Hepatic stellate cell (primary cell): Measurements from ENCODE around the gene CDH15.

Experiments used
- DNase-seq: peaks from one replicate; pipeline ENCODE4 v3.0.0; 2011; ENCODE audit warnings: low spot score

CDH15 gene

DNA sequence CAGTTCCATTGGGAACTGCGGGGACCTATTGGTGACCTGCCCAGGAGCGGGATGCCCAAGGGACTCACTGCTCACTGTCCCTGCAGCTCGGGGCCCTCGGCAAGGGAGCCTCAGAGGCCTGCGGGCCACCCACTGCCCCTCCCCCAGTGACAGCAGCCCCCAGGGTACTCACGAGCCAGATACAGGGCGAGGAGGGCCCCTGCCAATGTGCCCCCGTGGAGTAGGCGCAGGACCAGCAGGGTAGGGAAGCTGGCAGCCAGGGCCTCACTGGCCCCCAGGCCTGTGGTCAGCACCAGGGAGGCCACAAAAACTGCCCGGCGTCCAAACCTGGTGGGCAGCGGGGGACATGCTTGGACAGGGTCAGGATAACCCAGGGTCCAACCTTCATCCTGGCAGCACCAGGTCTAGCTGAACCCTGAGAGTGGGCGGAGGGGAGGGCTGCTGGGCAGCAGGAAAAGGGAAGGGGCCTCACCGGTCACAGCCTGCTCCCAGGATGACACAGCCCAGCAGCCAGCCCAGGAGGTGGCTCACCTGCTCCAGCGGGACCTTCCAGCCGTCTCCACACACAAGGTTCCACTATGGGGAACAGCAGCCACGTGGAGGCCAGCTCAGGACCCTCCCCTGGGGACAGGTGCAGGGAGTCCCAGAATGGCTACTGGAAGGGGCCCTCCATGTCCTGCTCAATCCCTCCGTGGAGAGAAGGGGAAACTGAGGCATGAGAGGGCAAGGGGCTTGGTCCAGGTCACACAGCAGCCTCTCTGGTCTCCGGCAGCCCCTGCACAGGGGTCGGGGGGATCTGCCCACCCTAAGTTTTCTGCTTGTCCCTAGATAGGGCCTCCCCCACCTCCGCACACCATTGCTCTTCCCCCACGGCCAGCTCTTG lies 27.9 kb downstream of the CDH15 start:
- DNase-seq: peak; percentile 5

DNA sequence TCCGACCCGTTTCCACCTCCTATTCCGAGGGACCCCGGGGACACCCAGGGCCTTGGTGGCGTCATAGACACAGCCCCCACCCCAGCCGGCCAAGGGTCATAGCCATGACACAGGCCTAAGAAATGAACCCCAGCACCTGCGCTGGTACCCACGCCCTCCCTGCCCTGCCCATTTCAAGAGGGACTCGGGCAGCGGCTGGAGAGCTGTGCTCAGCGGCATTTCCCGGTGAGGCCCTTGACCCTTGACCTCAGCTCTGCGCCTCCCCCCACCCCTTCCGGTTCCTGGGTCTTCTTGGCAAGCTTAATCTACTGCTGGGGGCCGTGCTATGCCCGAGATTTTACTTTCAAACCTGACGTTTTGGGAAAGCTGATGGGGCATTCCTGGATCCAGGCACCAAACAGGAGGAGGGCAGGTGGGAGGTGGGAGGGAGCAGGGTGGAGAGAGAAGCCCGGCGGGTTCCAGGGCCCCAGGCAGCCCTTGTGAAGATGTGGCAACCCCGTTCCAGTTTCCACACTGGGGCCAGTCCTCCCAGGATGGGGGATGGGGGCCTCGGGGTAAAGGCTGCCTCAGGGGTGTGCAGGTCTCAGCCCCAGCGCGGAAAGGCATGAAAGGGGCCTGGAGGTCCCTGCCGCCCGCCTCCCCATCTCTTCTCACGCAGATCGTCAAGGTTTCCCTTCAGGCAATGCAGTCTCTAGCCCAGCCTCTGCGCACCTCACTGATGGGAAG lies 28.7 kb downstream of the CDH15 start, which contains the start of gene SLC22A31:
Gene SLC22A31, minus strand, starts transcription at position 414 of the 726 bp plus-strand sequence. Its CDS starts 36 bp downstream, at position 378.
- DNase-seq: peak; percentile 4

DNA sequence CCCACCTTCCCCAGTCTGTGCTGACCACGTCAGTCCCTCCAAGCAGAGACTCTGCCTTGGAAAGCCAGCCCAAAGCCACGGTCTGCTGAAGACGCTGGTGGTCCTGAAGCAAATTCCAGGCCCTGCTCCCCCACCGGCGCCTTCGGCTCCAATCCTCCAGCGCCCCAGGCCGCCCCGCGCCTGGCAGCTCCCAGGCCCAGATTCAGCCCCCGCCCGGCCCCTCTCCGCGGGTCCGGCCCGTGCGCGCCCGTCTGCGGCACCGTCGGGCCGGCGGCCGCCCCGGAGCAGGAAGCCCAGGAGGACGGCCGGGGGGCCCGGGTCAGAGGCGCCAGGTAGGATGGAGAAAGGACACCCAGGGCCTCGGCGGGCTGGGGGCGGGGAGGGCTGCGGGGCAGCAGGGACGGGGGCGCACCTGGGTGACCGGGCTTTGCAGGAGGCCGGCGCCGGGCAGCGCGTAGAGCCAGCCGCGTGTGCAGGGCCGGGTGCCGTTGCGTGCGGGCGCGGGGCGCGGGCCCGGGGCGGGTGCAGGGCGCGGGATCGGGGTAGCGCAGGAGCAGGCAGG lies 29.4 kb downstream of the CDH15 start:
- peak; percentile 11 for DNase-seq

DNA sequence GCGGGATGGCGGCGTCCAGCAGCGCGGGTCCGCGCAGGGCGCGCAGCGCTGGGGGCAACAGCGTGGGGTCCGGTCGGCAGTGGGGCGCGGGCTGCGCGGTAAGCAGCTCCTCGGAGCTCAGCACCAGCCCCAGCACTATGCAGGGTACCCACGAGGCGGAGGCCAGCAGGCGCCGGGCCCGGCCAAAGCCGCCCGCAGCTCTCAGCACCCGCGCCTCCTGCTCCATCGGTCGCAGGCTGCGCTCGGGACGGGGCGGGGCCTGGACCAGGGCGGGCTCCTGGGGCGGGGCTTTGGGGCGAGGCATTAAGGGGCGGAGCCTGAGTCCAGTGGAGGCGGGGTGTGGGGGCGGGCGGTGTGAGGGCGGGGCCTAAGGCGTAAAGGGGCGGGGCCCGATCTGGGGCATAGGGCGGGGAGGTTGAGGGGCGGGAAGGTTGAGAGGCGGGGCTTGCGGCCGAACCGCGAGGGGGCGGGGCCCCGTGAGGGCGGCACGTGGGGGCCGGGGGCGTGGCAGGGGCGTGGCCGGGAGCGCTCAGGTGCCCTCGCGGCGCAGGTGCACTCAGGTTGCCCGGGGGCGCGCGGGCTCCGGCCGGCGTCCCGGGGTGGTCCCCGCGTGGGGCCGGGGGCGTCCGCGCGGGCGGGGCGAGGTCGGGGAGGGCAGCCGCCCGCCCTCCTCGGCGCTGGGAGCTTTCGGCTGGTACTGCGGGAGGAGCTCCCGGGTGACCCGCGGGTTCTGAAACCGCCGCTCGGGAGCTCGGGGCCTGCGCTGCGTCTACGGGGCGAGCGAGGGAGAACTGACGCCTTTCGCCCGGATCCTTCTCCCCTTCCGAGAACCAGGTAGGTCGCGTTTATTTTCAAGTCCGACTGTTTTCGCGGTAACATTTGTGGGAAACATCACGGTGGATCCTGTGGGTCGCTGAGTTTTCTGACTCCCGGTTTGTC lies 30.2 kb downstream of the CDH15 start:
- peak; percentile 83 for DNase-seq

DNA sequence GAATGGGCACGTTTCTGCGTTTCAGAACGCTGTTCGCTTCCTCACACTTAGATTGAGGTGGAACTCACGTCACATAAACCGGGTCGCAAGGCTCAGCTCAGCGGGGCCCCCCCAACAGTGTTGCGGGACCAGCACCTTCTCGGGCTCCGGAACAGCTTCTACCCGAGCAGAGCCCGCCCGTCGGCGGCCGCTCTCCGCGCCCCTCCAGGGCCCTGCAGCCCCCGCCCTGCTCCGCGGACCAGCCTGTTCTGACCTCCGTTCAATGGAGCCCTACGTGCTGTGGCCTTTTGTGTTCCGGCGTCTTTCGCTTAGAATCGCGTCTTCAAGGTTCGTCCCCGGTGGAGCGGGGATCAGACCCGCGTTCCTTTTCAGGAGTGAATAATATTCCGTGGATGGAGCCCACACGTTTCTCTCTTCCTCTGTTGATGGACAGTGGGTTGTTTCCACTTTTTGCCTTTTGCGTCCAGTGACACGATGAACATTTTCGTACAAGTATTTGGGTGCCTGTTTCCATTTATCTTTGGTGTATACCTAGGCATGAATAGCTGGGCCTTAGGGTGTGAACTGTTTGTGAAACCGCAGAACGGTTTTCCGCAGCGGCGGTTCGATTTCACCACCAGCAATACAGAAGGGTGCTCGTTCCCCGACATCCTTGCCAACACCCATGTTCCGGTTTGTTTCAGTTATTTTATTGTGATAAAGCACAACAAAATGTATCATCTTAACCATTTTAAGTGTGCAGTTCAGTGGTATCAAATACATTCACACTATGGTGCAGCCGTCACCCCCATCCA lies 31.1 kb downstream of the CDH15 start:
- DNase-seq: no peak

DNA sequence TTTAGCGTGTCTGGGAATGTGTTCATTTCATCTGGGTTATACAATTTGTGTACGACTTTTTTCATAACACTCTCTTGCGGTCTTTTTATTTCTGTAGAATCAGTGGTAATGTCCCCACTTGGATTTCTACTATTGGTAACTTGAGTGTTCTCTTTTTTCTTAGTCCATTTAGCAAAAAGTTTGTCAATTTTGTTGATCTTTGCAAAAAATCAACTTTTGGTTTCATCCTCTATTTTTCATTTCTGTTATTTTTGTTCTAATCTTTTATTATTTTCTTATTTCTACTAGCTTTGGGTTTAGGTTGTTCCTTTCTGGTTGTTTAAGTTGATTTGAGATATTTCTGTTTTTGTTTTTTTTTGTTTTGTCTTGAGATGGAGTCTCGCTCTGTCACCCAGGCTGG lies 36.4 kb downstream of the CDH15 start:
- DNase-seq: no peak

DNA sequence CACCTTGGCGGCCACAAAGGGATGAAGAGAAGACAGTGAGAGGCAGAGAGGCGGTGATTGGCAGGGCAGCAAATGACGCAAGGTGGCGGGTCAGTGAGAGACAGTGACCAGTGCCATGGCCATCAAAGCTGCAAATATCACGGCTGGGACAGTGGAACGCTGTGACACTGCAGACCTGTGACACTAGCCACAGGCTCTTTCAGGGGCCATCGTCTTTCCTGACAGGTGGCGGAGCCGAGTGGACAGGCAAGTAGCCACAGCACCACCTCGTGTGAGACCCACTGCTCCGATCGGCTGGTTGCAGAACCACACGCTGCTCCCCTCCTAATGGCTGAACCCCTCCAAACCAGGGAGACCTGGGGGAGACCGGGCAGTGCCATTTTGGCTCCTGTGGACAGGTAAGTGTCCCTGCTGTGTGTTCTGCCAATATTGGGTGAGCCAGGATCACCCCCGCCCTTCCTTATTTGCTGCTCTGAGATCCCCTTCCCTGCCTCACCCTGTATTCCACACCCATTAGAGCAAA lies 38.0 kb downstream of the CDH15 start:
- DNase-seq: no peak

DNA sequence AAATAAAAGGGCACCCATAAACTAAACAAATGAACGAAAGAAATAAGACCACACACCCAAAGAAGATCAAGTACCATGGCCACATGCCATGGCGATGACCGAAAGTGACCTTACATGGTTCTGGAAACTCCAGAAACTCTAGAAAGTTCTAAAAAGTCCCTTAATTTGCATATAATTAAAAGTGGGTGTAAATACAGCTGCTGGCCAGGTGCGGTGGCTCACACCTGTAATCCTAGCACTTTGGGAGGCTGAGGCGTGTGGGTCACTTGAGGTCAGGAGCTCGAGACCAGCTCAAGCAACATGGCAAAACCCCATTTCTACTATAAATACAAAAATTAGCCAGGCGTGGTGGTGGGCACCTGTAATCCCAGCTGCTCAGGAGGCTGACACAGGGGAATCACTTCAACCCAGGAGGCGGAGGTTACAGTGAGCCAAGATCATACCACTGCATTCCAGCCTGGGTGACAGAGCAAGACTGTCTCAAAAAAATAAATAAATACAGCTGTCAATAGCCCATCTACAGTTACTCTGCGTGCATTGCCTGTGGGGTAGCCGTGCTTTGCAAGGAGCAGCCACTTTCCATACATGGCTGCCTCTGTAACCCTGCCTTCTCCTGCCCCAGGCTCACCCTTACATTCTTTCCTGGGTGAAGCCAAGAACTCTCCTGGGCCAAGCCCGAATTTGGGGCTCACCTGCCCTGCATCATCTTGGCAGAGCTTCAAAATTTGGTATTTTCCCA lies 38.8 kb downstream of the CDH15 start:
- DNase-seq: no peak

DNA sequence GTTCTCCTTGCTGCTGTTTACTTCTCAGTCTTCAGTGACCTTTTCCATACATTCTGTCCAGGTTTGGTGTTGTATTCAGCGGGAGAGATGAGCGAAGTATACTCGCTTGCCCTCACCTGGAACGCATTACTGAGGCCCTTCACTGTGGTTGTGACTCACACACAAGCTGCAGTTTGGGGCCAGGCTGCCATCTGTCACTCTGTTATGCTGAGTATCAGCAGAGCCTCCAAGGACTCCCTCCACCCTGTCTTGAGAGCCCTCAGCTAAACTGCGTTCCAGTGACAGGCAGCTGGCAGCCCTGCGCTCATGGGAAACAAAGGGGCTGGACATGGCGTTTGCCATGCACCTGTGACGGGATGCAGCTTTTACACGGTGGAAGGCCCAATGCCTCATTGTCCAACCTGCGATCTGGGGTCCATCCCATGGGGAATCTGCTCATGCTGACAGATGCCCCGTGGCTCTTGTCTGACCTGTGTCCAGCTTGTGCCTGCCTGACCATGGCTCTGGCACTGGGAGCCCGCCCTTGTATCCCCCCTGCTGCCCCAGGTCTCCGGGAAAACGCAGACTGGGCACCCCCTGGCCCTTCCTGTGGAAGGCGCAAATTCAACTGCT lies 39.5 kb downstream of the CDH15 start:
- no peak for DNase-seq

DNA sequence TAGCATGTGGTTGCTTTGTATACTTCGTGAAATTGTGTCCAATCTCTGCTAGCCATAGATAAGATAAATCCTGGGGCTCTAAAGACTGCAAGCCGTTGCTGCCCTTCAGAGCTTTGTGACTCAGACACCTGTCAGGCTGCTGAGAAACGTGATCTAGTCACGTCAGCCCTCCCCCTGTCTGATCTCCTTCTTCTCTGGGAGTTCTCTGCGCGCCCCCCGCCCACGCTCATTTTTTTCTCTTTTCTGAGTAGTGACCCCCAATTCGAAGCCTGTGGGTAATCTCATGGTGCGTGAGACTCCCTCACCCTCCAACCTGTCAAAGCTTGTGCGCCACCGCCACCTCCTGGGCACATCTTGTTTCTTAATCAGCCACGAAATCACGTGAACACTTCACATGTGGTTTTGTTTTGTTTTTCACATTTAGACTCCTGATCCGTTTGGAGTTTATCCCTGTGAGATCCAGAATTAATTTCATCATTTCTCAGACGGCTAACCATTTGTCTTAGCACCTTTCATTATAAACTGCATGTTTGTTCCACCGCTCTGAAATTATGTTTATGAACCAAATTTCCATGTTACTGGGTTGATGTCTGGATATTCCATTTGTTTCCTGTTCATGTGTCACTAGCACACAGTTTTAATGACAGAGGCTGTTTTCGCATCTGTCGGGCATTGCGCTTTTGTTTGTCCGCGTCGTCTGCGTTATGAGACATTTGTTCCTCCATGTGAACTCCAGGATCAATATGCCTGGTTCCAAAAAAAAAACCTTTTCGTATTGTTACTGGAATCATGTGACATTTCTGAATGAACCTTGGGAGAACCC lies 45.0 kb downstream of the CDH15 start:
- peak; percentile 82 for DNase-seq

DNA sequence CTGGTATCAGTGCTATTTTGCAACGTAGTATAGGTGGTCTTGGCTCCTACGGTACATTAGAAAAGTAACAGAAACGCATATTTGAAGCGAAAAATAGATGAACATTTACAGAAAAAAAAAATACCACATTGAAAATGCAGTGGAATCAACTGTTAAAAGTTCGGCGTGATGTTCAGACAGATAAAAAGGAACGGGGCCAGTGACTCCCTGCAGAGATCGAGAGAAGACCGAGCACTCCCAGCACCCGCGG lies 45.5 kb downstream of the CDH15 start:
- DNase-seq: no peak

DNA sequence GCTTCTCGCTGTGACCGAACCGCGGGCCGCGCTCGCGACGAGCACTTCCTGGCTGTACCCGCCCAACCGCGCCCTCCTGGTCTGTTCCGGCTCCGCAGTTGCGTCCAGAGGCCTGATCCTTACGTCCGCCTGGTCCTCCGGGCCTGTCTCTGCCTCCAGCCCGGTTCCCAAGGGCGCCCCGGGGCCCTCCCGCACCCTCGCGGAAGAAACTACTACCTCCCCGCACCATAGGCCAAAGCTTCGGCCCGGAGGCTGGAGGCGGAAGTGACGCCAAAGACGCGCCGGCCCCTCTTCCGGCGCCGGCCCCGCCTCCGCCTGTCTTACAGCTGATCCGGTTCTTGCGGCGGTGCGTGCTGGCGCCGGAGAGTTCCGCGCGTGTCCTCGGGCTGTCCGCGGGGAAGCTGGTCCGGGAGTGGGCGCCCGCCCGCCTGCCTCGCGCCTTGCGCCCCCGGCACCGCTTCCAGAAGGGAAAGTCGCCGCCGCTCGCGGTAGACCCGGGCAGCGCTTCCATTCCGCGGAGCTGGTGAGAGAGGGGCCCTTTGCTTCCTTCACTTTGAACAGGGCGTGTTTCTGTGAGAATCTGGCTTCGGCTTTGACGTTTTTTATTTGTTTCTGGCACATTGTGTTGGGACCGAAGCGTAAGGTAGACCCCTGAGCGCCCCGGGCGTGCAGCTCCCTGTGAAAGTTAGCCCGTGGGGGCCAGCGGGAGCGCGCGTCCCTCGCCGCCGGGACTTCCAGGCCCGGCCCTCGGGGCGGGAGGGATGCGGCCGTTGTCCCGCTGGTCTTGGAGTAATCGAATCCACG lies 46.0 kb downstream of the CDH15 start, which contains the start of gene ZNF778:
Gene ZNF778, plus strand, starts transcription at position 316 of the 804 bp plus-strand sequence. CDS start 3,425 bp downstream, outside the sequence.
- peak; percentile 95 for DNase-seq

DNA sequence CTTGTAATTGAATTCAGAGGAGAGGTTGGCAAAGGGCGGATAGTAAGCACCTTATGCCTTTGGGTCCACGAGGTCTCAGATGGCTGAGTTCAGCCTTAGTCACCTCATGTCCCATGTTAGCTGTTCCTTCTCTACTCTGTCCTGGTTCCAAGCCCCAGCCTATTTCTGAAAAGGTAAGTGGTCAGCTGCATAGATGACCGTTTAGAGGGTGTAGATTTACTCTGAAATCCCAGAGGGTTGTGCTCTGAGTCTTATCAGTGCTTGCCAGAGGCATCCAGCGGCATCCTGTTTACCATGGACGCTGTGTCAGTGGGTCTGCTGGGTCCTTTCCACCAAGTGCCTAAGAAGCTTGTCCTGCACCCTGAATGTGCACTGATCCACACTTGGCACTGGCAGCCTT lies 47.8 kb downstream of the CDH15 start:
- no peak for DNase-seq

DNA sequence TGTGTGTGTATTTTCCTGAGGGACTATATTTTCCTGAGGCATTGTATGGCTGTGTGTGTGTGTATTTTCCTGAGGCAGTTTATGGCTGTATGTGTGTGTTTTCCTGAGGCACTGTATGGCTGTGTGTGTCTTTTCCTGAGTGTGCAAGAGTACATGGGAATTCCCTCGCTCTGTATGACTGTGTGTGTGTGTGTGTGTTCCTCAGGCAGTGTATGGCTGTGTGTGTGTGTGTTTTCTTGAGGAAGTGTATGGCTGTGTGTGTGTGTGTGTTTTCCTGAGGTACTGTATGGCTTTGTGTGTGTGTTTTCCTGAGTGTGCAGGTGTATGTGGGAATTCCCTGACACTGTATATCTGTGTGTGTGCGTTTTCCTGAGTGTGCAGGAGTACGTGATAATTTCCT lies 50.1 kb downstream of the CDH15 start:
- no peak for DNase-seq

DNA sequence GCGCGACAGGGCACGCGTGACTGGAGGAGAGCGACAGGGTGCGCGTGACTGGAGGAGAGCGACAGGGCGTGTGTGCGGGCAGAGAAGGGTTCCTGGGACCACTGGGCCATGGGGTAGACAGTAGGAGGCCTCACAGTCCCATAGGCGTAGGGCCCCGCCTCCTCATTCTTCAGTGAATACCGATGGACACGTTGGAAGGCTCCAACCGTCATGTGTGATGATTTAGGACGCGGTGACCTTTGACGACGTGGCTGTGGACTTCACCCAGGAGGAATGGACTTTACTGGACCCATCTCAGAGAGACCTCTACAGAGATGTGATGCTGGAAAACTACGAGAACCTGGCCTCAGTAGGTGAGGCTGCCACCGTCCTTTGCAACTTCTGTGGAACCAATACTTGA lies 51.4 kb downstream of the CDH15 start:
- DNase-seq: no peak

DNA sequence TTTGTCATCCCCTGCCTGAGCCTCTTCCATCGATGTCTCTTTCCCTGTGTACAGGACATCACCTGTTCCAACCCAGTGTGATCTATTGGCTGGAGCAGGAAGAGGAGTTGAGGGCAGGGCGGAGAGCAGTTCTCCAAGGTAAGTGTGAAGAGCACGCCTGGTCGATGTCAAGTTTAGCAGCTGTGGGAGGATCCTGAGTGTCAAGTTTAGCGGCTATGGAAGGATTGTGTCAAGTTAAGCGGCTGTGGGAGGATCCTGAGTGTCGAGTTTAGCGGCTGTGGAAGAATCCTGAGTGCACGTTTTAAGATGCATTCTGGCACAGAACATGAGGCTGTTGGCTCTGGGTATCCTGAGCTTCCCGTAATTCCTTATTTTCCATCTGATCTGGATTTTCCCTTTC lies 53.1 kb downstream of the CDH15 start:
- no peak for DNase-seq

DNA sequence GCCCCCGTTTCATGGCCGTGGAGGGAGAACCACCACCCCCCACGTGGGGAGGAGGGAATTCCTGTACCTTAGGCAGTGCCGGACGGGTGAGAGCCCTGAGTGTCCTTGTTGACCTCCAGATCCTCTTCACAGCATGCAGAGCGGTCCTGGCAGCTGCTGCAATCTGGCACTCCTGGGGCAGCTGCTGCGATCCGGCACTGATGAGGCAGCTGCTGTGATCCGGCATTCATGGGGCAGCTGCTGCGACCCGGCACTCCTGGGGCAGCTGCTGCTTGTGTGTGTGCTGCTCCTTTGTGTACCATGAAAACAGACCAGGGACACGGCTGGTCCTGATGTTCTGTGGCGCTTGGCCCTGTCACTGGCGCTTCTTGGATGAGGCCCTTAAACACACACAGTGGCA lies 58.7 kb downstream of the CDH15 start:
- no peak for DNase-seq

DNA sequence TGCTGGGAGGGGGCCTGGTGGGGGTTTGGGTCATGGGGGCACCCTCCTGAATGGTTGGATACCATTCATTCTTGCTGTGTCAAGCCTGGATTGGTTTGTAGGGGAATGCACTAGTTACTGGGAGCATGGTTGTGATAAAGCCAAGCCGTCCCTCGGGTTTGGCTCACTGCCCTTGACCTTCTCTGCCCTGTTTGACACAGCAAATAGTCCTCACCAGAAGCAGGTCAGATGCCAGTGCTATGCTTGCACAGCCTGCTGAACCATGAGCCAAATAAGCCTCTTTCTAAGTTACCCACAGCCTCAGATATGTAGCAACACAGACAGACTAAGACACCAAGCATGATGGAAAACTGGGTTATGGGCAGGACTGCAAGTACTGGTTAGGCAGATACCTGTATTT lies 60.6 kb downstream of the CDH15 start:
- no peak for DNase-seq
